ENCODE results near the gene LRIG1.
"Not testable (repeated sequence)": the region's sequence is repeated elsewhere in the genome, so short reads cannot be mapped to it uniquely, and the experiment has no call there.

LRIG1 gene

DNA sequence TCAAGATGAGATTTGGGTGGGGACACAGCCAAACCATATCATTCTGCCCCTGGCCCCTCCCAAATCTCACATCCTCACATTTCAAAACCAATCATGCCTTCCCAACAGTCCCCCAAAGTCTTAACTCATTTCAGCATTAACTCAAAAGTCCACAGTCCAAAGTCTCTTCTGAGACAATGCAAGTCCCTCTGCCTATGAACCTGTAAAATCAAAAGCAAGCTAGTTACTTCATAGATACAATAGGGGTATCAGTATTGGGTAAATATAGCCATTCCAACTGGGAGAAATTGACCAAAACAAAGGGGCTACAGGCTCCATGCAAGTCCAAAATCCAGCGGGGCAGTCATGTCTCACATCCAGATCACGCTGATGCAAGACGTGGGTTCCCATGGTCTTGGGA lies 79.7 kb downstream of the LRIG1 start:
- DNase-seq (ENCODE audit: low read depth, low spot score) = not testable (repeated sequence)

DNA sequence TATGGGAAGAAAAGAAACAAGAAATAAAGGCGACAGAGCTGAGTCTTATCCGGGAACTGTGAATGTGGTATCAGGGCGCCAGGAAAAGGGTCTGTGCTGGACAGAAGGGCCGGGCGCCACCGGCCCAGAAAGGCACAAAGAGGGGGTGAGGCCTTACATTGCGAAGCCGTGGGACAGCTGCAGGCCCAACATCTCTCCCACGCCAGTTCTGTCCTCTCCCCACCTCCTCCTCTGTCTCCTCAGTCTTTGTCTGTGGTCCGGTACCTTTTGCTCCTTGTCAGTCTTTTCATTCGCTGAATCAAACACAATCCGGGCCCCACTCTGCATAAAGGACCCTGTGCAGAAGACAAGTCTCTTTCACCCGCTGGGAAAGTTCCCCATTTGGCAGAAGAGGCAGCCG lies 81.8 kb downstream of the LRIG1 start:
- DNase-seq (ENCODE audit: low read depth, low spot score) = no peak

- DNase-seq (ENCODE audit: low read depth, low spot score) = no peak
Observed at GRCh38 chr3:66418475-66418931, 82.3 kb downstream of the LRIG1 start.

DNA sequence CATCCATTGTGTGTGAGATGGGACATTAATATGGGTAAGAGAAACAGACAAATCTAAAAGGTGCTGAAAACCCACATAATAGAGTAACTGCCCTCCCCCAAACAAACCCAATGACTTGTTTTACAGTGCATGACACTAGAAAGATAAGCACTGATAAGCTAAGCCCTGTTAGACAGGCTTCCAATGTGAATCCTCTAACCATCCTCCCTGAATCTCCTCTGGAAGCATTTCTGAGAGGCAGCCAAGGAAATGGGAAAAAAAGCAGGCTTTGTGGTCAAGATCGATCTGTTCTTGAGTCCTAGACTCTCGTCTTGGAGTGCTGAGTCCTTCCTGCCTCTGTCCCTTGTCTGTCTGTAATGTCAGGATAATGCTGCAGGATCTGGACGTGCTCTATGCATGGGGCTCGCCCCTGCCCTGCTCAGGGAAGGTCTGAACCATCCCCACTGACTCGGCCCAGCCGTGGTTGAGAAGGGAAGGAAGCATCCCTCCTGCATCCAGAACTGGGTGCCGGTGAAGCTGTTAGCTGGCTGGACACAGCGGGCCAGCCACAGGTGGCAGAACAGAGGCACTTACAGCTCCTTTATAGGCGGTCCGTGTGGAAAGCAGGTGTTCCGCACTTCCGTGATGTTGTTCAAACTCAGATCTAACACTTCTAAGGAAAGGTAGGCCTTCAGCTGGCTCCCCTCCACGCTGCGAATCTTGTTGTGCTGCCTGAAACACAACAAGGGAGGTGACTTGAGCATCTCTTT lies 84.1 kb downstream of the LRIG1 start:
- DNase-seq (ENCODE audit: low read depth, low spot score) = no peak

- DNase-seq (ENCODE audit: low read depth, low spot score) = no peak
Observed at GRCh38 chr3:66415867-66416428, 84.9 kb downstream of the LRIG1 start.

- no peak for DNase-seq (ENCODE audit: low read depth, low spot score)
Observed at GRCh38 chr3:66414846-66415245, 86.0 kb downstream of the LRIG1 start.

GRCh38 chr3:66413151-66413751 lies 87.6 kb downstream of the LRIG1 start:
- DNase-seq (ENCODE audit: low read depth, low spot score) = no peak

GRCh38 chr3:66411961-66412887 lies 88.6 kb downstream of the LRIG1 start:
- DNase-seq (ENCODE audit: low read depth, low spot score) = no peak

- DNase-seq (ENCODE audit: low read depth, low spot score) = no peak
Observed at GRCh38 chr3:66411474-66411873, 89.3 kb downstream of the LRIG1 start.

DNA sequence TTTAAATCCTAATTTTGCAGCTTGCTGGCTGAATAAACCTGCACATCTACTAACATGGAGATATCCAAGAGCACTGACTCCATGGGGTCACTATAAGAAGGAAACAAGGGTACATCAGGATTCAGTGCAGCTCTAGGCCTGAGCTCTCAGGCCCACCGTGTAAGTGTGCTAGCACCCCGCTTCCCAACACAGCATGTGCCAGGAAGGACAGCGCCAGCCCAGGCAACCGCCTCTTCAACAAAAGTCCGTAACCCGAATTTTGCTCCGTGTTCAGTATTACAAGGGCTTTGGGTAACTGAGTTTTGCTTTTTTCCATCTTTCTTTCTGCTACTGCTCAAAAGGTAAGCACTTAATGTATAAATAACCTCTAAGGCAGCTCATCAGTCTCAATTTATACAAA lies 89.8 kb downstream of the LRIG1 start:
- no peak for DNase-seq (ENCODE audit: low read depth, low spot score)

DNA sequence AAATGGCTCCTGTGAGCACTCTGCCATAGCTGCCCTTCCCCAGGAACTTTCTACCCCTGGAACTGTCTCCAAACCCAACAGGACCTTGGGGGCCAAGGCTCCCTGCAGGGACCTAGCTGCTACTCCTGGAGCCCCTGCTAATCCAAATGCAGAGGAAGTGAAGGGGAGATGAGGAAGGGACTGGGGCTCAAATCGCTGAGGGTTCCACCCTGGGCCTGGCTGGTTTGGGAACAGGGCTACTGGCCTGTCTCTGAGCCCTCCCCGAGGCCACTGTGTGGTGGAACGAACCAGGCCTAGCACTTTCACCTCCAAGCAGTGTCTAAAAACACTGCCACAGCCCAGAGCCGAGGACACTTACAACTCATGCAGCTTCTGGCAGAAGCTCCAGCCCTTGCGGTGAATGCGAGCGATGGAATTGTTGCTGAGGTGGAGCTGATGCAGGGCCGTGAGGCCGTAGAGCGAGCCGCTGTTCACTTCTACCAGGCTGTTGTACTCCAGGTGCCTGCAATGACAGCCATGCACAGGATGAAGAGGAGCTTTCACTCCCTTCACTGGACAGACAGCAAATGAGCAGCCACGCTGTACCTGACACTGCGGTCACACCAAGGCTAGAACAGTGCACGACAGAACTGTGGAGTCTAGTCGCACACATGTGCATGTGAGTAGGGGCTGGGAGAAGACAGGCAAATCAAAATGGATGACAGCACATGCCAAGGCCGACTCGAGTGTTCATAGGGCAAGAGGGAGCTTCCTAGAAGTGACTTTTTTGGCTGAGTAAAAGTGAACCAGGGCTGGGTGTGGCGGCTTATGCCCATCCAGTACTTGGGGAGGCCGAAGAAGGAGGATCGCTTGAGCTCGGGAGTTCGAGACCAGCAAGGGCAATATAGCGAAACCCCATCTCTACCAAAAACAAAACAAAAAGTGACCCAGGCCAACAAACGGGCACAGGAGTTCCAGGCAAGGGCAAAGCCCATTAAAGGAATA lies 90.8 kb downstream of the LRIG1 start:
- DNase-seq (ENCODE audit: low read depth, low spot score) = no peak

GRCh38 chr3:66407611-66408218 lies 93.1 kb downstream of the LRIG1 start:
- peak; percentile 38 for DNase-seq (ENCODE audit: low read depth, low spot score)

DNA sequence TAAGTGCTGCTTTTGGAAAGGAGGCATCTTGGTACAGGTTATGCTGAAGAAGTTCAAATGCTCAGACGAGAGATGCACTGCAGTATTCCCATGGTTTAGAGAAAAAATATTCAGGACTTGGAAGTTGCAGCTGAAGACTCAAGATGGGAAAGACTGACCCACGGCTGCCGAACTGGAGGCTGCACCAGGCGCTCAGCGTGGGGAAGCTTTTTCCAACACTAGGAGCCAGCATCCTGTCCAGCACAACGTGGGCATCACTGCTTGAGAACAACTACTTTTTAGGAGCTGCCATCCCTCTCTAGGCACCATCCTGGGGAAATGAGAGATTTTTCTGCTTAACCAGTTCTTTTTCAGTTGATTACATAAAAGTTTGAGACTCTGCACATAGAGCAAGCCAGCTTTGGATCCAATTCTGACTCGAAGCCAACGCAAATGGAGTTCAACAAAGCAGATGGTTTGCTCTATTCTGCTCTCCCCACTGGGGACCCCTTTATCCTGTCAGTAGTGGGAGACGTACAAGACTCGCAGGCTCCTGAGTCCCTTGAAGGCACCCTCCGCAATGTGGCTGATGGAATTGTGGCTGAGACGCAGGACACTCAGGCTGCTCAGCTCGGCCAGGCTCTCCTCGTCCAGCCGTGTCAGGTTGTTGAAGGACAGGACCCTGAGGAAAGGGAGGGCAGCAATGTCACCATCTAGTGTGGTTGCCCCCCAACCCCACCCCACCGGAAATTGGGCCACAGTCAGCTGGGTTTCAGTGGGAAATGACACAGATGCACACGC lies 93.8 kb downstream of the LRIG1 start:
- DNase-seq (ENCODE audit: low read depth, low spot score) = no peak

DNA sequence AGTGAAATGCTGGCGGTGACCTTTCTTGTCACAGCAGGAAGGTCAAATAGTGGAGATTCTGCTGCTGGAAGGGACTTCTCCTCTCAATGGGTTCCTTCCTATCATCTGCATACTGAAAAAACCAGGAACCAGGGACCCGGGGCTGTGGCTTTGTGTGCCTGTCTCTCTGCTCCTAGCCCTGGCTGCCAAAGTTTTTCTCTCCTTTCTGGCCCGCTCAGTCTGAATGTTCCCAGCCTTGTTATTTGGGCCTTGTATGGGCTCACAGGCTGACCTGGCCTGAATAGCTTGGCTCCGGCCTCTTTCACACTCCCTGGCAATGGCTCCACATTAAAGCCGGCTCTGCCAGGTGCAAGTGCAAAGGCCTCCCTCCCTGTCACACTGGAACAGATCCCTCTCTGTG lies 94.7 kb downstream of the LRIG1 start:
- DNase-seq (ENCODE audit: low read depth, low spot score) = no peak

DNA sequence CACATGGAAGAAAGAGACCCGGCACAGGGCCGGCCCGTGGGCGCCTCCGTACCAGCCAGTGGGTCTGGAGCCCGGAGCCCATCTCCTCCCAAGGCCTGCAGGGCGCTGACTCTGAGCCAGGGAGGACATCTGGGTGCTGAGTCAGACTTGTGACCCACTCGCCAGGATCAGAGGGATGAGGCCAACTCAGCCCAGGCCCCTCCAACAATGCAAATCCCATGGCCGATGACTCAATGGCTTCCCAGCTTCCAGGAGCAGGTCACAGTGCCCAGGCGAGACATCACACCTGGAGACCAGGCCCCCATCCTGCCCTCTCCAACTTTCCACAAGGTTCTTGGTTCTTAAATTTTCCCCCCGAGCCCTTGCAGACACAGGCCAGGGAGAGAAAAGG lies 95.1 kb downstream of the LRIG1 start:
- DNase-seq (ENCODE audit: low read depth, low spot score) = no peak

DNA sequence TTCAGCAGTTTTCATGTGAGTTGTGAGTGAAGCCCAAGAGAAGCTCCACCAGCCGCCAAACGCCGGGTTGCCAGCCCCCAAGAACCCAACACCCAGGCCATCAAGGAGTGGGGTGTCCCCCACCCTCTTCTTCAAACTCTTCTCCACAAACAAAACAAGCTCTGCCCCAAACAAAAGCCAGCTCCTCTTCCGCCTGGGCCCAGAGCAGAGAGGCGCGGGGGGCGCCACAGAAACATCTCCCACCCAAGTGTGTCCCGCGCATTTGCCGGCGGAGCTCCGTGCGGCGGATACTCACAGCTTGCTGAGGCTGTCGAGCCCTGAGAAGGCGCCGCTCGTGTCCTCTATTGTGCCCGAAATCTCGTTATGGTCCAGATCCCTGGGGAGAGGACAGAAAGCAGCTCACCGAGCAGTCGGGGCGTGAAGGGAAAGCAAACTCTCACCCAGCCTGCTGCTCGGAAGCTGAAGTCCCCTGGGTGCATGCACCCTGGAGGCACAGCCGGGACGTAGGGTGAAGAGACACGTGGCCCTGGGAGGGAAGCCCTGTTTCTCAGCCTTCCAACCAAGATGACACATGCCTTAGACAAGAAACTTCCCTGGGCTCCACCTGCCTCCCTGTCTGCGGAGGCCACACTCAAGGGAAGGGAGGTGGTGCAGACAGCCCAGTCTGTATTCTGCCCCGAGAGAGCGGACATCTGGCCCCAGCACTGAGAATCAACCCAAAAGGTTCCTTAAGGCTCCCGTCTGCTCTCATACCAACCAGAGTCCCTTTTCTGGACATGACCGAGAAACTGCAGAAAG lies 95.7 kb downstream of the LRIG1 start:
- DNase-seq (ENCODE audit: low read depth, low spot score) = no peak

- DNase-seq (ENCODE audit: low read depth, low spot score) = no peak
Observed at GRCh38 chr3:66404197-66404596, 96.6 kb downstream of the LRIG1 start.

GRCh38 chr3:66403323-66403990 lies 97.4 kb downstream of the LRIG1 start:
- no peak for DNase-seq (ENCODE audit: low read depth, low spot score)
